ENCODE measurements around the gene WDFY1. TPM values are rescaled to one million over a fixed set of nuclear protein-coding genes. Genes with fewer than 3 reads are reported as not detected.

WDFY1 gene
- total and polyA plus RNA-seq, 5 donors from 2014 or later, result 24.9 to 67.1 (median 26.2) TPM

- H3K9me3 ChIP-seq (ENCODE audit: control insufficient read depth in 2 of 2, low read length in 2 of 2), result no peaks in the 10 kb centered on the region
- no peak overlapping the region for H3K27ac Mint-ChIP-seq
- H3K4me1 ChIP-seq (ENCODE audit: control insufficient read depth, insufficient read depth, low read length, poor library complexity, severe bottlenecking), result no peaks in the 10 kb centered on the region
- ATAC-seq (ENCODE audit: low read depth in 2 of 2), result no peak
- no peaks in the 10 kb centered on the region for H3K36me3 ChIP-seq (ENCODE audit: control insufficient read depth, insufficient read depth, low read length)
- H3K27me3 ChIP-seq (ENCODE audit: control insufficient read depth, insufficient read depth, low read length), result peaks cover 3% of the 10 kb centered on the region
- no peak overlapping the region for H3K27ac ChIP-seq (ENCODE audit: insufficient read depth, low read length, poor library complexity, severe bottlenecking)
- no peaks in the 10 kb centered on the region for H3K36me3 Mint-ChIP-seq
- H3K4me1 Mint-ChIP-seq, result no peaks in the 10 kb centered on the region
- no peaks in the 10 kb centered on the region for H3K9me3 Mint-ChIP-seq
- peaks cover 11% of the 10 kb centered on the region for H3K27me3 Mint-ChIP-seq
- no peak for DNase-seq
- no peak overlapping the region for H3K4me3 ChIP-seq (ENCODE audit: low read depth, low read length)
- H3K4me3 Mint-ChIP-seq, result no peak overlapping the region
These were observed 35.7 kb upstream of the WDFY1 start for GRCh38 chr2:223980803-223981202.

GRCh38 chr2:223980397-223980735 lies 35.2 kb upstream of the WDFY1 start:
- Histone ChIP-seq H3K27ac (ENCODE audit: insufficient read depth, low read length, poor library complexity, severe bottlenecking) (no peak overlapping the region), H3K4me3 (ENCODE audit: low read depth, low read length) (no peak overlapping the region), H3K27me3 (ENCODE audit: control insufficient read depth, insufficient read depth, low read length) (no peaks in the 10 kb centered on the region), H3K4me1 (ENCODE audit: control insufficient read depth, insufficient read depth, low read length, poor library complexity, severe bottlenecking) (no peaks in the 10 kb centered on the region), H3K9me3 (ENCODE audit: control insufficient read depth in 2 of 2, low read length in 2 of 2) (no peaks in the 10 kb centered on the region), H3K36me3 (ENCODE audit: control insufficient read depth, insufficient read depth, low read length) (no peaks in the 10 kb centered on the region)
- peaks cover 10% of the 10 kb centered on the region for H3K27me3 Mint-ChIP-seq
- DNase-seq (no peak), ATAC-seq (ENCODE audit: low read depth in 2 of 2) (no peak)
- H3K36me3 Mint-ChIP-seq, result no peaks in the 10 kb centered on the region
- H3K27ac Mint-ChIP-seq, result no peak overlapping the region
- H3K9me3 Mint-ChIP-seq, result no peaks in the 10 kb centered on the region
- H3K4me3 Mint-ChIP-seq, result no peak overlapping the region
- H3K4me1 Mint-ChIP-seq, result no peaks in the 10 kb centered on the region

- DNase-seq, result no peak
- Histone ChIP-seq H3K4me1 (ENCODE audit: control insufficient read depth, insufficient read depth, low read length, poor library complexity, severe bottlenecking) (no peaks in the 10 kb centered on the region), H3K27me3 (ENCODE audit: control insufficient read depth, insufficient read depth, low read length) (no peaks in the 10 kb centered on the region), H3K4me3 (ENCODE audit: low read depth, low read length) (no peak overlapping the region), H3K9me3 (ENCODE audit: control insufficient read depth in 2 of 2, low read length in 2 of 2) (no peaks in the 10 kb centered on the region), H3K27ac (ENCODE audit: insufficient read depth, low read length, poor library complexity, severe bottlenecking) (no peak overlapping the region), H3K36me3 (ENCODE audit: control insufficient read depth, insufficient read depth, low read length) (no peaks in the 10 kb centered on the region)
- H3K27me3 Mint-ChIP-seq, result peaks cover 7% of the 10 kb centered on the region
- no peak overlapping the region for H3K27ac Mint-ChIP-seq
- H3K9me3 Mint-ChIP-seq, result no peaks in the 10 kb centered on the region
- ATAC-seq (ENCODE audit: low read depth in 2 of 2), result no peak
- no peaks in the 10 kb centered on the region for H3K36me3 Mint-ChIP-seq
- H3K4me3 Mint-ChIP-seq, result no peak overlapping the region
- no peaks in the 10 kb centered on the region for H3K4me1 Mint-ChIP-seq
These were observed 34.7 kb upstream of the WDFY1 start for GRCh38 chr2:223979730-223980396.

GRCh38 chr2:223978451-223978850 lies 33.3 kb upstream of the WDFY1 start:
- Mint-ChIP-seq H3K27me3 (peaks cover 4% of the 10 kb centered on the region), H3K27ac (no peak overlapping the region), H3K4me3 (no peak overlapping the region), H3K4me1 (no peaks in the 10 kb centered on the region), H3K9me3 (no peaks in the 10 kb centered on the region), H3K36me3 (no peaks in the 10 kb centered on the region)
- Histone ChIP-seq H3K9me3 (ENCODE audit: control insufficient read depth in 2 of 2, low read length in 2 of 2) (no peaks in the 10 kb centered on the region), H3K27ac (ENCODE audit: insufficient read depth, low read length, poor library complexity, severe bottlenecking) (no peak overlapping the region), H3K4me3 (ENCODE audit: low read depth, low read length) (no peak overlapping the region), H3K4me1 (ENCODE audit: control insufficient read depth, insufficient read depth, low read length, poor library complexity, severe bottlenecking) (no peaks in the 10 kb centered on the region), H3K27me3 (ENCODE audit: control insufficient read depth, insufficient read depth, low read length) (no peaks in the 10 kb centered on the region), H3K36me3 (ENCODE audit: control insufficient read depth, insufficient read depth, low read length) (no peaks in the 10 kb centered on the region)
- no peak for ATAC-seq (ENCODE audit: low read depth in 2 of 2)
- DNase-seq, result no peak

- H3K4me1 Mint-ChIP-seq, result no peaks in the 10 kb centered on the region
- H3K36me3 ChIP-seq (ENCODE audit: control insufficient read depth, insufficient read depth, low read length), result no peaks in the 10 kb centered on the region
- H3K36me3 Mint-ChIP-seq, result no peaks in the 10 kb centered on the region
- no peaks in the 10 kb centered on the region for H3K9me3 Mint-ChIP-seq
- H3K27ac ChIP-seq (ENCODE audit: insufficient read depth, low read length, poor library complexity, severe bottlenecking), result no peak overlapping the region
- H3K27me3 ChIP-seq (ENCODE audit: control insufficient read depth, insufficient read depth, low read length), result no peaks in the 10 kb centered on the region
- H3K4me3 Mint-ChIP-seq, result no peak overlapping the region
- H3K4me3 ChIP-seq (ENCODE audit: low read depth, low read length), result no peak overlapping the region
- no peak for ATAC-seq (ENCODE audit: low read depth in 2 of 2)
- no peak overlapping the region for H3K27ac Mint-ChIP-seq
- peaks cover 4% of the 10 kb centered on the region for H3K27me3 Mint-ChIP-seq
- H3K9me3 ChIP-seq (ENCODE audit: control insufficient read depth in 2 of 2, low read length in 2 of 2), result no peaks in the 10 kb centered on the region
- H3K4me1 ChIP-seq (ENCODE audit: control insufficient read depth, insufficient read depth, low read length, poor library complexity, severe bottlenecking), result no peaks in the 10 kb centered on the region
- DNase-seq, result no peak
These were observed 31.6 kb upstream of the WDFY1 start for GRCh38 chr2:223976635-223977226.

- peaks cover 4% of the 10 kb centered on the region for H3K27me3 Mint-ChIP-seq
- Histone ChIP-seq H3K9me3 (ENCODE audit: control insufficient read depth in 2 of 2, low read length in 2 of 2) (no peaks in the 10 kb centered on the region), H3K4me3 (ENCODE audit: low read depth, low read length) (no peak overlapping the region), H3K27ac (ENCODE audit: insufficient read depth, low read length, poor library complexity, severe bottlenecking) (no peak overlapping the region), H3K4me1 (ENCODE audit: control insufficient read depth, insufficient read depth, low read length, poor library complexity, severe bottlenecking) (no peaks in the 10 kb centered on the region), H3K27me3 (ENCODE audit: control insufficient read depth, insufficient read depth, low read length) (no peaks in the 10 kb centered on the region), H3K36me3 (ENCODE audit: control insufficient read depth, insufficient read depth, low read length) (peaks cover 3% of the 10 kb centered on the region)
- H3K36me3 Mint-ChIP-seq, result peaks cover 6% of the 10 kb centered on the region
- H3K9me3 Mint-ChIP-seq, result no peaks in the 10 kb centered on the region
- peaks cover 3 to 6% (median 4%) of the 10 kb centered on the region in 4 donors for H3K4me1 Mint-ChIP-seq
- DNase-seq (no peak), ATAC-seq (ENCODE audit: low read depth in 2 of 2) (no peak)
- no peak overlapping the region for H3K27ac Mint-ChIP-seq
- no peak overlapping the region for H3K4me3 Mint-ChIP-seq
These were observed 28.5 kb upstream of the WDFY1 start for GRCh38 chr2:223973606-223974005.

- peaks cover 3 to 6% (median 4%) of the 10 kb centered on the region in 4 donors for H3K4me1 Mint-ChIP-seq
- Histone ChIP-seq H3K27me3 (ENCODE audit: control insufficient read depth, insufficient read depth, low read length) (no peaks in the 10 kb centered on the region), H3K9me3 (ENCODE audit: control insufficient read depth in 2 of 2, low read length in 2 of 2) (no peaks in the 10 kb centered on the region), H3K4me1 (ENCODE audit: control insufficient read depth, insufficient read depth, low read length, poor library complexity, severe bottlenecking) (no peaks in the 10 kb centered on the region), H3K4me3 (ENCODE audit: low read depth, low read length) (no peak overlapping the region), H3K27ac (ENCODE audit: insufficient read depth, low read length, poor library complexity, severe bottlenecking) (no peak overlapping the region), H3K36me3 (ENCODE audit: control insufficient read depth, insufficient read depth, low read length) (peaks cover 9% of the 10 kb centered on the region)
- no peak for DNase-seq
- no peaks in the 10 kb centered on the region for H3K9me3 Mint-ChIP-seq
- peaks cover 6% of the 10 kb centered on the region for H3K36me3 Mint-ChIP-seq
- no peak overlapping the region for H3K4me3 Mint-ChIP-seq
- no peak overlapping the region for H3K27ac Mint-ChIP-seq
- ATAC-seq (ENCODE audit: low read depth in 2 of 2), result no peak
- no peaks in the 10 kb centered on the region for H3K27me3 Mint-ChIP-seq
These were observed 27.5 kb upstream of the WDFY1 start for GRCh38 chr2:223972656-223973102.

GRCh38 chr2:223971731-223972130 lies 26.6 kb upstream of the WDFY1 start:
- Mint-ChIP-seq H3K4me1 (peaks cover 3 to 6% (median 4%) of the 10 kb centered on the region in 4 donors), H3K36me3 (peaks cover 6% of the 10 kb centered on the region), H3K4me3 (no peak overlapping the region), H3K9me3 (no peaks in the 10 kb centered on the region), H3K27ac (no peak overlapping the region), H3K27me3 (no peaks in the 10 kb centered on the region)
- H3K27ac ChIP-seq (ENCODE audit: insufficient read depth, low read length, poor library complexity, severe bottlenecking), result no peak overlapping the region
- H3K27me3 ChIP-seq (ENCODE audit: control insufficient read depth, insufficient read depth, low read length), result no peaks in the 10 kb centered on the region
- H3K4me3 ChIP-seq (ENCODE audit: low read depth, low read length), result no peak overlapping the region
- DNase-seq, result no peak
- peaks cover 18% of the 10 kb centered on the region for H3K36me3 ChIP-seq (ENCODE audit: control insufficient read depth, insufficient read depth, low read length)
- H3K9me3 ChIP-seq (ENCODE audit: control insufficient read depth in 2 of 2, low read length in 2 of 2), result no peaks in the 10 kb centered on the region
- no peaks in the 10 kb centered on the region for H3K4me1 ChIP-seq (ENCODE audit: control insufficient read depth, insufficient read depth, low read length, poor library complexity, severe bottlenecking)
- no peak for ATAC-seq (ENCODE audit: low read depth in 2 of 2)

Measured in CD4-positive, CD25-positive, alpha-beta regulatory T cell (primary cell).